Measurements from ENCODE around the gene ASB4. TPM values are rescaled to one million over a fixed set of nuclear protein-coding genes. Genes with fewer than 3 reads are reported as not detected.

ASB4 gene
- total and polyA plus RNA-seq, 2 donors (not counting 3 experiments of a cell fraction or from before 2014, with no cell fraction given), result not detected

DNA sequence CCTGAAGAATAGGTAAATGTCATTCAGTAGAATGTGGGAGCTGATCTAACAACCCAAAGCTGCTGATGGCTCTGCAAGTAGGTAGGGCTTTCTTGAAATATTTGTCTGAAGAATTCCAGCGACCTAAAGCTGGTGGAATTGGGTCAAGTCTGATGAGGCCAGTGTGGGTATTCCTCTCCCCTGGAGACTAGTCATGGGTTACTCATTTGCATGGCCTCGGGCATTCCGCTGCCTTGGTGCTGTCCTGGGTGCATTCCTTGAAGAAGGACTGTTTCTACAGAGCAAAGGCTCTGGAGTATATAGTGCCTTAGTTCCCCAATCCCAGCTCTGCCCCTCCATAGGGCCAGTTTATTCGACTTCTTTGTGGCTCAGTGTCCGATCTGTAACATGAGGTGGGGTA, 91.4 kb downstream of the ASB4 start:
- intact Hi-C loops (cut with micrococcal nuclease), result no loop called here
- H4K20me1 ChIP-seq (replicated peaks; ENCODE audit: control insufficient read depth, extremely low read depth, insufficient read depth, low read length), result no peaks in the 10 kb centered on the region
- H3K36me3 ChIP-seq (ENCODE audit: control insufficient read depth in 2 of 2, extremely low read depth in 1 of 2, insufficient read depth in 2 of 2, low read length in 2 of 2), result no peaks in the 10 kb centered on the region
- no peaks in the 10 kb centered on the region for H3K79me2 ChIP-seq (ENCODE audit: control insufficient read depth, insufficient read depth, low read length)
- H3K9me3 ChIP-seq (replicated peaks; ENCODE audit: control insufficient read depth, insufficient read depth, low read length), result no peaks in the 10 kb centered on the region
- H3K4me3 ChIP-seq (replicated peaks in 1 of 3; ENCODE audit: insufficient read depth in 1 of 3, low read depth in 1 of 3, low read length in 3 of 3), result no peak overlapping the region
- no peaks in the 10 kb centered on the region for H3K4me1 ChIP-seq (ENCODE audit: control insufficient read depth, extremely low read depth, insufficient read depth, low read length)
- BruUV-seq (replicated peaks), result no TSS peak
- H3K27ac ChIP-seq (ENCODE audit: insufficient read depth, low read depth, low read length), result no peak overlapping the region
- POLR2A ChIA-PET, result no interaction called here
- no peaks in the 10 kb centered on the region for H3K9me1 ChIP-seq (replicated peaks; ENCODE audit: control insufficient read depth, extremely low read depth, insufficient read depth, low read length)
- peaks cover 0 to 3% of the 10 kb centered on the region in 2 experiments for H3K27me3 ChIP-seq (ENCODE audit: control insufficient read depth in 2 of 2, insufficient read depth in 2 of 2, low read length in 2 of 2)
- no peak for FAIRE-seq
- H3K9ac ChIP-seq (replicated peaks; ENCODE audit: extremely low read depth, insufficient read depth, low read length), result no peak overlapping the region
- CTCF ChIA-PET, result no interaction called here
- no peak overlapping the region for H2AFZ ChIP-seq (ENCODE audit: low read depth, low read length)
- DNase-seq (ENCODE audit: low read depth, low spot score), result no peak
- no peak overlapping the region for H3K4me2 ChIP-seq (ENCODE audit: insufficient read depth, low read length)
- no peak for TF ChIP-seq EZH2 (IDR thresholded peaks at IDR 0.05; ENCODE audit: borderline replicate concordance, low read depth, low read length, severe bottlenecking)
- TF ChIP-seq GATA2 (IDR thresholded peaks at IDR 0.05; ENCODE audit: insufficient read depth, insufficient read length, low read depth, low read length), result no peak
- no peak for TF ChIP-seq POLR2A (IDR thresholded peaks at IDR 0.05; ENCODE audit: low read depth, low read length)
- TF ChIP-seq POLR2AphosphoS5 (IDR thresholded peaks at IDR 0.05; ENCODE audit: insufficient read depth, low read depth, low read length), result no peak
- TF ChIP-seq MAX (IDR thresholded peaks at IDR 0.05; ENCODE audit: insufficient read depth, insufficient read length), result no peak
- TF ChIP-seq, protein P1, sequence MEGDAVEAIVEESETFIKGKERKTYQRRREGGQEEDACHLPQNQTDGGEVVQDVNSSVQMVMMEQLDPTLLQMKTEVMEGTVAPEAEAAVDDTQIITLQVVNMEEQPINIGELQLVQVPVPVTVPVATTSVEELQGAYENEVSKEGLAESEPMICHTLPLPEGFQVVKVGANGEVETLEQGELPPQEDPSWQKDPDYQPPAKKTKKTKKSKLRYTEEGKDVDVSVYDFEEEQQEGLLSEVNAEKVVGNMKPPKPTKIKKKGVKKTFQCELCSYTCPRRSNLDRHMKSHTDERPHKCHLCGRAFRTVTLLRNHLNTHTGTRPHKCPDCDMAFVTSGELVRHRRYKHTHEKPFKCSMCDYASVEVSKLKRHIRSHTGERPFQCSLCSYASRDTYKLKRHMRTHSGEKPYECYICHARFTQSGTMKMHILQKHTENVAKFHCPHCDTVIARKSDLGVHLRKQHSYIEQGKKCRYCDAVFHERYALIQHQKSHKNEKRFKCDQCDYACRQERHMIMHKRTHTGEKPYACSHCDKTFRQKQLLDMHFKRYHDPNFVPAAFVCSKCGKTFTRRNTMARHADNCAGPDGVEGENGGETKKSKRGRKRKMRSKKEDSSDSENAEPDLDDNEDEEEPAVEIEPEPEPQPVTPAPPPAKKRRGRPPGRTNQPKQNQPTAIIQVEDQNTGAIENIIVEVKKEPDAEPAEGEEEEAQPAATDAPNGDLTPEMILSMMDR (IDR thresholded peaks at IDR 0.05; ENCODE audit: extremely low read depth in 1 of 2, insufficient read depth in 1 of 2, low read depth in 1 of 2, low read length in 2 of 2), result no peak
- no peak for TF ChIP-seq JUN (IDR thresholded peaks at IDR 0.05; ENCODE audit: borderline replicate concordance, insufficient read depth, insufficient read length, low read depth)
- TF ChIP-seq FOS (IDR thresholded peaks at IDR 0.05; ENCODE audit: borderline replicate concordance, insufficient read depth, low read length), result no peak
- no peak for TF ChIP-seq MYC (IDR thresholded peaks at IDR 0.05; ENCODE audit: low read depth, low read length)
- dilution Hi-C loops (cut with MboI; ENCODE audit: extremely low pct_ligation_motif_present, low sequenced_read_pairs), result no loop called here

Measured in endothelial cell of umbilical vein (primary cell).